ENCODE results near the gene DHX9.

- no peak for TF ChIP-seq REST (IDR thresholded peaks at IDR 0.05; ENCODE audit: borderline replicate concordance)
- TF ChIP-seq EZH2 (IDR thresholded peaks at IDR 0.05; ENCODE audit: borderline replicate concordance, insufficient read depth, low read length, poor library complexity, severe bottlenecking): no peak
- TF ChIP-seq POLR2AphosphoS5 (IDR thresholded peaks at IDR 0.05): no peak
- no peak for TF ChIP-seq CTCF (IDR thresholded peaks at IDR 0.05; ENCODE audit: poor library complexity, severe bottlenecking)
- TF ChIP-seq TAF1 (IDR thresholded peaks at IDR 0.05; ENCODE audit: low read depth): no peak
- TF ChIP-seq RAD21 (conservative IDR thresholded peaks at IDR 0.05): no peak
- TF ChIP-seq EP300 (conservative IDR thresholded peaks at IDR 0.05; ENCODE audit: poor library complexity, severe bottlenecking): no peak
- no peak for TF ChIP-seq SMC3 (conservative IDR thresholded peaks at IDR 0.05; ENCODE audit: poor library complexity)
Measured at GRCh38 chr1:182835806-182836205, 3.3 kb upstream of the DHX9 start.
